IPS-11a (cell line): ENCODE measurements around the gene OPN1LW.
"Not testable (repeated sequence)": the region's sequence is repeated elsewhere in the genome, so short reads cannot be mapped to it uniquely, and the experiment has no call there.

Experiments
- H3K4me3 ChIP-seq: one replicate; pipeline ENCODE4 v1.5.1; 2013; ENCODE audit warnings: low read depth, low read length, control low read depth

OPN1LW gene

DNA sequence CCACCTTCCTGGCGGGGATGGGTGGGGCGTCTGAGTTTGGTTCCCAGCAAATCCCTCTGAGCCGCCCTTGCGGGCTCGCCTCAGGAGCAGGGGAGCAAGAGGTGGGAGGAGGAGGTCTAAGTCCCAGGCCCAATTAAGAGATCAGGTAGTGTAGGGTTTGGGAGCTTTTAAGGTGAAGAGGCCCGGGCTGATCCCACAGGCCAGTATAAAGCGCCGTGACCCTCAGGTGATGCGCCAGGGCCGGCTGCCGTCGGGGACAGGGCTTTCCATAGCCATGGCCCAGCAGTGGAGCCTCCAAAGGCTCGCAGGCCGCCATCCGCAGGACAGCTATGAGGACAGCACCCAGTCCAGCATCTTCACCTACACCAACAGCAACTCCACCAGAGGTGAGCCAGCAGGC lies at the start of gene OPN1LW:
Gene OPN1LW, plus strand, starts transcription at position 234 of the 400 bp plus-strand sequence. Its CDS starts 41 bp downstream, at position 275.
- H3K4me3 ChIP-seq: not testable (repeated sequence)

GRCh38 chrX:154094833-154095232 lies 49.2 kb upstream of the OPN1LW start:
- no peak overlapping the region for H3K4me3 ChIP-seq

GRCh38 chrX:154096140-154097002 lies 47.7 kb upstream of the OPN1LW start:
- peak overlapping the region; percentile 18 for H3K4me3 ChIP-seq

GRCh38 chrX:154097003-154097588 lies 46.9 kb upstream of the OPN1LW start:
- peak overlapping the region; percentile 45 for H3K4me3 ChIP-seq

DNA sequence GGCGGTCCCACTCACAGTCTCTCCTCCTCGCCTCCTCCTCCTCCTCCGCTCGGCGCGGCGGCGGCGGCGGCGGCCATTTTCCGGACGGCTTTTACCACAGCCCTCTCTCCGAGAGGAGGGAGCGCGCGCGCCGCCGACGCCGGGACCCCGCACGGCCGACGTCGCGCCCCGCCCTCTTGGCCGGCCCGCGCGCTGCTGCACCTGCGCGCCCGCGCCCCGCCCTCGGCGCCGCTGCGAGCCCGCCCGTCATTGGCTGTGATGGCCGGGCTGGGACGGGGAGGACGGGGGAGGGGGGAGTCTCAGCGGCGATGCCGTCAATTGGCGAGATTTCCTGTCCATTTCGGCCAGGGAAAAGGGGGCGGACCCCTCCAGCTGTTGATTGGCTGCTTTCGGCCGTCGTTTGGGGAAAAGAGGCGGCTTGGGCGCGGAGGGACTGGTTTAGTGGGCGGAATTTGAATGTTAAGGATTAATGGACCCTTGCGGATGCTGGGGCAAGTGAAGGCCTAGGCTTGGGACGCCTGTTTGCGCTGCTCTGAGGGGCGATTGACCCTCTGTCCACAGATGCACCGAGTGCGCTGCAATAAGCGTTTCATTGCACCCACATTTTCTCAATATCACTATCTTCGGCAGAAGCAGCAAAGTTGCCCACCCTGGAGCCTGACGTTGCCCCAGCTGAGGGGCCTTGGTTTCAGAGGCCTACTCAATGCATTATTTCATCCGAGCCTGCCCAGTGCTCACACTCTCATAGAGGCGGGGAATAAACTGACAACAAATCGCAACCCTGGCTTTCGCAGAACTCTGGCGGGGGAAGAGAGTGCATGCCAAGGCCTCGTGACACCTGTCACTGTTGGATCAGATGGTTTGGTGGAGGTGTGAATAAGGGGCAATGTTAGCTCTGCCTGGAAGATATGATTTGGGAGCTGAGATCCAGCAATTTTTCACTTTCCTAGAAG lies 46.2 kb upstream of the OPN1LW start, which contains the start of gene MECP2:
Gene MECP2, minus strand, starts transcription at position 129 of the 953 bp plus-strand sequence.
- peak within 1 kb of the TSS; percentile 45 for H3K4me3 ChIP-seq

GRCh38 chrX:154098551-154098950 lies 45.5 kb upstream of the OPN1LW start:
- no peak overlapping the region for H3K4me3 ChIP-seq

DNA sequence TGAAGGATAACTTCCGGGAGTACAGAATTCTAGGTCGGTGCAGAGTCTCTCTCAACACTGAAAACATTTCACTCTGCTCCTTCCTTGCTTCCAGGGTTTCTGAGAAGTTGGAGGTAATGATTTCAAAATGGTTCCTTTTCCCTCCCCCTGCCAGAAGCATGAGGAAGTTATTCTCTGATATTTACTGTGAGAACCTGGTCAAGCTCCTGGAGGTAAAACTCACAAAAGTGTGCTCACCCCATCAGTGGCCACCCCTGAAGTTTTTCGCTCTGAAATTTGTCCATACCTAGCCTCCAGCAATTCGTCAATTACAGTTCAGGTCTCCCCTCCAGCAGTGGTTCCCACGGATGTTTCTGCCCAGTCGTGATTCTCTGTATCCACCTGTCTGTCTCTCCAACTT lies 30.3 kb upstream of the OPN1LW start:
- H3K4me3 ChIP-seq: no peak overlapping the region

GRCh38 chrX:154114652-154115051 lies 29.4 kb upstream of the OPN1LW start:
- no peak overlapping the region for H3K4me3 ChIP-seq

GRCh38 chrX:154115071-154115470 lies 29.0 kb upstream of the OPN1LW start:
- H3K4me3 ChIP-seq: no peak overlapping the region

GRCh38 chrX:154115750-154116149 lies 28.3 kb upstream of the OPN1LW start:
- H3K4me3 ChIP-seq: no peak overlapping the region

DNA sequence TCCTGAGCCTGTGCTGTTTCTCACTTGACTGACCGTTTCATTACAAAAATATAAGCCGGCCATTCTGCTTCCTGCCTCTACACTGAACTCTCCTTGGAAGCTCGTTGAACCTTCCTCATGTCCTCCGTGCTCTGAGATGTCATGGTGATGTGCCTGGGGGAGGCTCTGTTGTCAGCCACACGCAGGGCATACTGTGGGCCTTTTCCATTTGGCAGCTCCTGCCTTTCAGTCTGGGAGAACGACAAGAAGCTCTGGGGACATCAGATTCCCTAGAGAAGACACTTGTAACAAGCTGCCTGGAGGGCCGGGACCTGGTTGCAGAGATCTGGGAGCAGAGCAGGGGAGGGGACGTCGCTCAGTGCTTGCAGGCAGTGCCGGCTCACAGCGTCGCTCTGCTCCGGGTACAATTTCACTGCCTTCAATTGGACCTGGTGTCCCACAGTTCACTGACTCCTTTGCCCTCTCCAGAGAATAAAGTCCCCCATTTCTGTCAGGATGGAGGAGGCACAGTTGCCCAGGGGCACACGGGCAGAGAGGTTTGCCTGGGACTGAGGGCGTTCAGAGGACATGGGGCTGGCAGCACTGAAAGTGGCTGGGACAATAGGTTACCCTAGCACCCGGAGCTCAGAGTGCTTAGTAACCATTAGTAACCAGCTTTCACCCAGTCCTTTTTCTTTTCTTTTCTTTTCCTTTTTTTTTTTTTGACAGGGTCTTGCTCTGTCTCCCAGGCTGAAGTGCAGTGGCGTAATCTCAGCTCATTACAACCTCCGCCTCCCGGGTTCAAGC lies 27.4 kb upstream of the OPN1LW start:
- no peak overlapping the region for H3K4me3 ChIP-seq

GRCh38 chrX:154117566-154117965 lies 26.5 kb upstream of the OPN1LW start:
- H3K4me3 ChIP-seq: no peak overlapping the region

- no peak overlapping the region for H3K4me3 ChIP-seq
Observed at GRCh38 chrX:154120567-154120966, 23.5 kb upstream of the OPN1LW start.

- H3K4me3 ChIP-seq: no peak overlapping the region
Observed at GRCh38 chrX:154121207-154121606, 22.8 kb upstream of the OPN1LW start.

- no peak overlapping the region for H3K4me3 ChIP-seq
Observed at GRCh38 chrX:154121961-154122360, 22.1 kb upstream of the OPN1LW start.

DNA sequence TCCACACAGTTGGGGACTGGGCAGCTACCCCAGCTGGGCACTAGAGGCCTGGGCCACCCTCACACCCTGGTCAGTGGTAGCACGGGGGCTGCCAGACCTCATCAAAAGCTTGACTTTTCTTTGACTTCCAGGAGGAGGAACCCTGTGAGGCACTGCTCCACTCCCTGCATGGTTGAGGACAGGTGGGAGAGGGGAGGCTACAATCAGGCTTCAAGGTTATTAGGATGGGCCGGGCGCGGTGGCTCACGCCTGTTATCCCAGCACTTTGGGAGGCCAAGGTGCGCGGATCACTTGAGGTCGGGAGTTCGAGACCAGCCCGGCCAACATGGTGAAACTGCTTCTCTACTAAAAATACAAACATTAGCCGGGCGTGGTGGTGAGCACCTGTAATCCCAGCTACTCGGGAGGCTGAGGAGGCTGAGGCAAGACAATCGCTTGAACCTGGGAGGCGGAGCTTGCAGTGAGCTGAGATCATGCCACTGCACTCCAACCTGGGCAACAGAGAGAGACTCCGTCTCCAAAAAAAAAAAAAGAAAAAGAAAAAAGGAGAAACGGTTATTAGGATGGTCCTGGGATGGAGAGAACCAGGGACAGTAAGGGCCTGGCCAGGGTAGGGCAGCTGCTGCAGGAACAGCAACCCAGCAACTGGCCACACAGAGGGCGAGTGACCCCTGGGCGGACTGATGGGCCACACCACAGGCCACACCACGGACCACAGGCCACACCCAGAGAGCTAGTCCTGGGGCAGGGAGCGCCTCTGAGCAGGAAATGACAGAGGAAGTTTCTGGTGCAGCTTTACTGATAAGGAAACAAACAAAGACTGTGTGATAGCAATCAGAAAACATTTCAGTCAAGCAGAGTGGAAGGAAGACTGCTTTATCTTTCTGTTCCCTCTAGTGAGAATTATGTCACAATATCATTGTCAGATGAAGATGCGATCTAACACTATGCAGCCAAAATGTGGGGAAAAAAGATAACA lies 20.5 kb upstream of the OPN1LW start:
- H3K4me3 ChIP-seq: no peak overlapping the region

GRCh38 chrX:154125391-154126040 lies 18.5 kb upstream of the OPN1LW start:
- H3K4me3 ChIP-seq: no peak overlapping the region

GRCh38 chrX:154126101-154126500 lies 17.9 kb upstream of the OPN1LW start:
- H3K4me3 ChIP-seq: no peak overlapping the region

DNA sequence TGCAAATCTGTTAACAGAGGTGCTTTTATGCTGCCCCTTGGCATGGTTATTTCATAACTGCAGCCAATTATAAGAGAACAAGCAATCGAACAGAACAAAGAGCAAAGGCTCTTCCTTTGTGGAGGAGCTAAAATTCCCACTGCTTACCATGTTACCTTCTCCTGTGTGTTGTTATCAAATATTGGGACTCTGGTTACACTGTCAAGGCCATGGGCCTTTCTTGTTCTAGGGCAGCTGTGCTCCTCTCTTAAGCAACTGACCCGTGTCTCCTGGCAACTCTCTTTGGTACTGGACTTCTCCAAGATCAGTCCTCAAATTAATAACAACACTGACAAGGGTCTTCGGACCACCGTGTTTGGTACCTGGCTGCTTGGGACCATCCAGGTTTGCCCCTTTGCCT lies 12.1 kb upstream of the OPN1LW start:
- H3K4me3 ChIP-seq: no peak overlapping the region
